Heart left ventricle (tissue), 13 donors: Measurements from ENCODE around the gene CFAP161.

Experiments
- POLR2A ChIP-seq, 2 donors: fragments of 450-650 bp; IDR thresholded peaks; one replicate each; pipeline ENCODE4 v1.6.1; 2017; ENCODE audit warnings: antibody characterized with exemption in 2 of 2, mild to moderate bottlenecking in 2 of 2, moderate library complexity in 2 of 2
- TF ChIP-seq, protein P1 (sequence below), 12 donors: fragments of 200-600 bp; sonication (generic) in 4 of 12; IDR thresholded peaks; one replicate each; pipeline versions ENCODE4 v1.5.0 to v1.8.0; 2018 to 2022; ENCODE audit warnings: antibody characterized with exemption in 12 of 12, mild to moderate bottlenecking in 5 of 12
- donor health status: ischemic (EF 13 %, LVEDD 7.1; RV severe dilation, severe dysfunction).
- donor health status: DM: no; HTN: yes; CAD: no.
- donor health status: DM: no; HTN: no; CAD: no.
- donor health status: ischemic (EF 25% LVEDD 6.9; RV normal size, moderate dysfunction).
- donor health status: ischemic (EF 25% LVEDD 5.7; RV mildly dilated, moderate dysfunction).
- donor health status: ischemic (EF 35%, LVEDD 5.7; RV mildly dilated, moderate dysfunction).
- donor health status: nonischemic (EF 11% LVEDD 7.7; RV severe dilation, severe dysfunction).
- donor health status: DM: yes; HTN: yes; CAD: no.
- donor health status: PGD.
- donor health status: ischemic (EF 29% LVEDD 5.4; RV normal size, mild dysfunction).
- donor health status: nonischemic (EF 23%, LVEDD 6.1; RV moderate dilation, normal function).

DNA sequence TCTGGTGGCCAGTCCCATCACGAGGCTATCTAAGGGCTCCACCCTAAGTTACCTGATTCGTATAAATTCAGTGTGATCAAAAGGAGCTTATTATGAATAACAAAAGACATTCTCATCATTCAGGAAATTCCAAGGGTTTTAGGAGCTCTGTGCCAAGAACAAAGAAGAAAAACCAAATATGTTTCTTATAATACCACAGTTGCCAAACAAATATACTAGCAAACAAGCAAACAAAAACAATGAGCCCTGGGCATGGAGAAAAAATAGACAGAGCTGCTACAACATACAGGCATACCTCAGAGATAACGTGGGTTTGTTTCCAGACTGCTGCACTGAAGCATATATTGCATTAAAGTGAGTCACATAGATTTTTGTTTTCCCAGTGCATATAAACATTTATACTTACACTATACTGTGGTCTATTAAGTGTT is 20.2 kb upstream of the CFAP161 start:
- no peak for TF ChIP-seq POLR2A (IDR thresholded peaks at IDR 0.05)
- TF ChIP-seq, protein P1, sequence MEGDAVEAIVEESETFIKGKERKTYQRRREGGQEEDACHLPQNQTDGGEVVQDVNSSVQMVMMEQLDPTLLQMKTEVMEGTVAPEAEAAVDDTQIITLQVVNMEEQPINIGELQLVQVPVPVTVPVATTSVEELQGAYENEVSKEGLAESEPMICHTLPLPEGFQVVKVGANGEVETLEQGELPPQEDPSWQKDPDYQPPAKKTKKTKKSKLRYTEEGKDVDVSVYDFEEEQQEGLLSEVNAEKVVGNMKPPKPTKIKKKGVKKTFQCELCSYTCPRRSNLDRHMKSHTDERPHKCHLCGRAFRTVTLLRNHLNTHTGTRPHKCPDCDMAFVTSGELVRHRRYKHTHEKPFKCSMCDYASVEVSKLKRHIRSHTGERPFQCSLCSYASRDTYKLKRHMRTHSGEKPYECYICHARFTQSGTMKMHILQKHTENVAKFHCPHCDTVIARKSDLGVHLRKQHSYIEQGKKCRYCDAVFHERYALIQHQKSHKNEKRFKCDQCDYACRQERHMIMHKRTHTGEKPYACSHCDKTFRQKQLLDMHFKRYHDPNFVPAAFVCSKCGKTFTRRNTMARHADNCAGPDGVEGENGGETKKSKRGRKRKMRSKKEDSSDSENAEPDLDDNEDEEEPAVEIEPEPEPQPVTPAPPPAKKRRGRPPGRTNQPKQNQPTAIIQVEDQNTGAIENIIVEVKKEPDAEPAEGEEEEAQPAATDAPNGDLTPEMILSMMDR (IDR thresholded peaks at IDR 0.05) = no peak
